Stimulated activated naive CD8-positive, alpha-beta T cell treated with anti-CD3 and anti-CD28 coated beads, Interleukin-15, amount 100 ng/mL, for 72 hours (primary cell): ENCODE data around the gene KAZN.

Source experiments
- ATAC-seq: fragments of 150-1000 bp; cut with Tn5 transposase; 2 replicates; pipeline ENCODE4 v1.10.0; 2021; ENCODE audit warnings: mild to moderate bottlenecking, moderate library complexity
- DNase-seq, 2 donors: peaks; one replicate each; pipeline ENCODE4 v3.0.0; 2021 to 2022
- H3K27ac Mint-ChIP-seq, 2 donors: one replicate each; pipeline ENCODE4 v1.8.0; 2022; ENCODE audit warnings: mild to moderate bottlenecking in 2 of 2, mixed read lengths in 2 of 2, moderate library complexity in 2 of 2
- H3K27me3 Mint-ChIP-seq: one replicate; pipeline ENCODE4 v1.8.0; 2022; ENCODE audit warnings: mixed read lengths
- H3K4me1 Mint-ChIP-seq: one replicate; pipeline ENCODE4 v1.8.0; 2022; ENCODE audit warnings: mild to moderate bottlenecking, mixed read lengths
- H3K4me3 Mint-ChIP-seq, 2 donors: one replicate each; pipeline ENCODE4 v1.8.0; 2022; ENCODE audit warnings: mild to moderate bottlenecking in 2 of 2, mixed read lengths in 2 of 2, moderate library complexity in 1 of 2
- H3K9me3 Mint-ChIP-seq, 2 donors: one replicate each; pipeline ENCODE4 v1.8.0; 2022; ENCODE audit warnings: mixed read lengths in 2 of 2

Gene KAZN

DNA sequence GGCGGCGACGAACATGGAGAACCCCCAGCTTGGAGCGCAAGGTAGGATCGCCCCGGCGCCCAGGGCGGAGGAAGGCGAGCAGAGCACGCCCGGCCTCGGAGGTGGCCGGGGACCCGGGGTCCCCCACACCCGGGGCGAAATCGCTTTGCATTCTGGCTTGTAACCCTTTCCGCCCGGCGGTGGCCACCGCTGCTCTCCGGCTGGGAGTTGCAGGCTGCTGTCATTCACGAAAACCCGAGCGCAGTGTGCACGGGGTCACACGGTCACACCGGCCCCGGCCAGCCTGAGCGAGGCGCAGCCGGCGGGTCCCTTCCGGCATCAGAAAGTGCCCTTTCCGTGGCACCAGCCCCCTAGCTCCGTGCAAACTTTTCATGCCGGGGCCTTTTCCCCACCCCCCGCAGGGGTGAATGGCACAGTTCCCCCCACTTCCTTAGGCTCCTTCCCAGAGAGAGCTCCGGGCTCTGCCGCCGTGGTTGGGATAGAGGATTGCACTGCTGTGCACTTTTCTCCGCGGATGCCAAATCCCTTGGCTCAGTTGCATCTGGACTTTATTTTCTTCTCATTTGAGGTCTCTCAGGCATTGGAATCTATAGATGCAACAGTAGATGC, 802 bp downstream of the KAZN start:
- Mint-ChIP-seq H3K27me3 (peaks cover 82% of the 10 kb centered on the region), H3K27ac (no peak overlapping the region), H3K4me3 (peak overlapping the region; percentile 7 to 75), H3K9me3 (no peaks in the 10 kb centered on the region), H3K4me1 (peaks cover 21% of the 10 kb centered on the region)
- peak; percentile 52 for ATAC-seq
- no peak for DNase-seq

DNA sequence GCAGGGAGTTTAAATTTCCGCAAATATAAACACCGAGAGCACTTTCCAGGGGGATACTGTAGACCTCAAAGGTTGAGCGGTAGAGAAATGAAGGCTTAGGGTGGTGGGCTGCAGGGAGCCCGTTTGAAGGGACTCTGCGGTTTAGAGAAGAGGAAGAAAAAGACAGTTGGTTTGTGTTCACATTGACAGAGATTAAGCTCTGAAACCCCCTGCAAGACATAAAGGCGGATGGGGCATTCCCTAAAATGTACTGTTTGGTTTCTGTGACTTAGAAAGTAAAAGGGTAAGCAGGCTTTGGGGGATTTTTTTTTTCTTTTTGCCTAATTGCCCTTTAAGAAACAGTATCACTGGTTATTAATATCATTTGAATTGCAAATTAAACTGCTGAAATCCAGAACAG, 1.3 kb downstream of the KAZN start:
- Mint-ChIP-seq H3K27me3 (peaks cover 82% of the 10 kb centered on the region), H3K9me3 (no peaks in the 10 kb centered on the region), H3K4me3 (peak overlapping the region; percentile 7 to 75), H3K4me1 (peaks cover 21% of the 10 kb centered on the region), H3K27ac (no peak overlapping the region)
- DNase-seq (peak in 1 of 2 donors; percentile 15), ATAC-seq (peak; percentile 83)

DNA sequence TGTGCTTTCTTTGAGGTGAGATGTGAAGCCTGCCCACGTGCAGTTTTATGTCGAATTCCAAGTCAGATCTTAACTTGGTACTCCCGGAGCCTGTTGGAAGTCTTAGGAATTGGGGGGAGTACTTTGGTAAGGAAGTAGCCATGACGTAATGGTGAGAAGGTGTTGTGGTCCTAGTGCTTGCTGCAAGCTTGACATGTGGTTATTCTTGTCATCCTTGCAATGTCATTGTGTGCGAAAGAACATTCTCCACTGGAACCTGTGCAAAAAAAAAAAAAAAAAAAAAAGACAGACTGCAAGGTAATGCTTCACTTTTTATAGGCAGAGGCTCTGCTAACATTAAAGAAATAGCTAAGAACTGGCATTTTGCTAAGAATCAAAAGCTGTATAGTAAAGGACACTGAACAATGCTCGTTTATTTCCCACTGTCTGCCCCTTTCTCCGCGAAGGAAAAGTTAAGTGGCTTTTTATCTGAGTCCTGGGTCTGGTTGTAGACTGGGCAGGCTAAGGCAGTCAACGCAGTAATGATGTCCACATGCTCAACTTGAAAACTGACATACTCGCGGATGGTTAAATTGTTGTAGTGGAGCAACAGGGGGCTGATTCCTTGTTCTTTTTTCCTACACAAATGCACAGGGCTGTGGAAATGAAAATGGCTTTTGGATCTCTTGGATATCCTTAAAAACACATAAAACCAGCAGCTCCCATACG, 2.1 kb downstream of the KAZN start:
- peaks cover 21% of the 10 kb centered on the region for H3K4me1 Mint-ChIP-seq
- H3K27me3 Mint-ChIP-seq: peaks cover 82% of the 10 kb centered on the region
- no peak overlapping the region for H3K4me3 Mint-ChIP-seq
- DNase-seq: no peak
- no peak overlapping the region for H3K27ac Mint-ChIP-seq
- no peaks in the 10 kb centered on the region for H3K9me3 Mint-ChIP-seq
- peak; percentile 49 for ATAC-seq

DNA sequence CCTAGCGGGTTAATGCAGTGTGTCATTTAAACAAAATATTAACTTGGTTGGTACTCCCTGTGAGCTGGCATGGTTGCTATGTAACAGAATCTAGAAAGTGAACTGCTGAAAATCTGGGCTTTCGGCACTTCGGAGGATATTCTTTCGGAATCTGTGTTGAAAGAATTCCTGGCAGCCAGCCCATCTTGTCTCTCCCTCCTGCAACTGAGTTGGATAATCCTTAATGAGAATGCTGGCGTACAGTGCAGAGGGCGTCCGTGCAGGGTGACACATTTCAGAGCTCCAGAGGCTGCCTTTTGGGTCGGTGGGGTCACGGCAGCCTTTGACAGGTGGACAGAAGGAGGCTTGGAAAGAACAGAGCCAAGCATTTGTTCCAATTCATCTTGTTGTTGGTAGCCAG, 3.7 kb downstream of the KAZN start:
- Mint-ChIP-seq H3K27ac (no peak overlapping the region), H3K4me1 (peaks cover 21% of the 10 kb centered on the region), H3K4me3 (no peak overlapping the region), H3K9me3 (no peaks in the 10 kb centered on the region), H3K27me3 (peaks cover 75% of the 10 kb centered on the region)
- ATAC-seq: no peak
- no peak for DNase-seq

DNA sequence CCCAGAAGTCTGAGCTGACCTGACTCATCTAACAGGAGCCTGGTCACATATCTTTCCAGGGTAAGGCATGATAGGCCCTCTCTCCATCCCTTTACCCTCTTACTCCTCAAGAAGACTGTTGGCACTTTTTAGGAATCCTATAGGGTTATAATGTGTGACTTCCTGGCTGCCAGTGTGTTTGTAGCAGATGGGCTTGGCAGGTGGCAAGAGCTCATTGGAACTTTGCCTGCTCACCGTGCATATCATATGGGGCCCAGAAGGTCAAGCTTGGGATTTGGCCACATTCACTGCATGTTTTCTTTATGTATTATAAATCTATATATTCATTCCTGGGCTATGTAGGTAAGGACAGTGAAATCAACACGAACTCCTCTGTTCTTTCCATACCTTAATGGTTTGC, 5.2 kb downstream of the KAZN start:
- H3K27ac Mint-ChIP-seq: no peak overlapping the region
- no peaks in the 10 kb centered on the region for H3K9me3 Mint-ChIP-seq
- H3K4me1 Mint-ChIP-seq: peaks cover 15% of the 10 kb centered on the region
- no peak for ATAC-seq
- peaks cover 60% of the 10 kb centered on the region for H3K27me3 Mint-ChIP-seq
- no peak for DNase-seq
- no peak overlapping the region for H3K4me3 Mint-ChIP-seq

DNA sequence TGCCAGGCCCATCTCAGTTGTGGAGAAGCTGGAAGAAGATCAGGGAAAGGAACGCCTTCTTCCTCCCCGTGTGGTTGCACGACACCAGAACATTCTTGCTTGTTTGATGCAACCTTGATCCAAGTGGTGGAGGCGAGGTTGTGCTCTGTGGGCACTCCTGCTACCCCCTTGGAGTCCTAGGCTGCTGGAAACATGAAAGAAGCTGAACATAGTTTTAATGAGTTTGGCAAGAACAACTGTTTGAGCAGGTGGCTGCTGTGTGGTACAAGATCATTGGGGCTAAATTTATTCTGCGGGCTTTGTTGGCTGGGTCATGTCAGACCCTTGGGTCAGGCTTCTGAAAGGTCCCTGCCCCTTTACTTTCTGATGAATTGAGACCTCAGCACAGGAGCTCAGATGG, 5.9 kb downstream of the KAZN start:
- peaks cover 52% of the 10 kb centered on the region for H3K27me3 Mint-ChIP-seq

DNA sequence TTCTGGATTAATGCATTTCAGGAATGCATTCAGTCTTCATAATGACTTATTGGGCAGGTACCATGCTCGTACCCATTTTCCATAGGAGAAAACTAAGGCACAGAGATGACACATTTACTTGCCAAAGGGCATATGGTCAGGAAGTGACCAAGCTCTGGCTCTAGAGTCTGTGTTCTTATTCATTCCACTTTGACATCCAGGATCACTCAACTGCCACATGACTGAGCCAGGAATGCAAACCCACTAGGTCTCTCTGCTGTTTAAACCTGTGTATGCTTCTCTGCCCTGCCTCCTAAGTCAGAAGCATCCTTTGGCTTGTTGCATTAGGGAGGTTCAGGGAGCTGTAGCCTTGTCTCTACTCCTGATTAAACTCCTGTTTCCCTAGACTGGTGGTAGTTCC, 7.5 kb downstream of the KAZN start:
- ATAC-seq (no peak), DNase-seq (no peak)
- Mint-ChIP-seq H3K4me1 (no peaks in the 10 kb centered on the region), H3K27me3 (peaks cover 37% of the 10 kb centered on the region), H3K9me3 (no peaks in the 10 kb centered on the region), H3K4me3 (no peak overlapping the region), H3K27ac (no peak overlapping the region)

More for the DNA sequence above, 5.9 kb downstream of the KAZN start:
- Mint-ChIP-seq H3K9me3 (no peaks in the 10 kb centered on the region), H3K4me1 (peaks cover 12% of the 10 kb centered on the region), H3K4me3 (no peak overlapping the region), H3K27ac (no peak overlapping the region)
- ATAC-seq: no peak
- DNase-seq: no peak

DNA sequence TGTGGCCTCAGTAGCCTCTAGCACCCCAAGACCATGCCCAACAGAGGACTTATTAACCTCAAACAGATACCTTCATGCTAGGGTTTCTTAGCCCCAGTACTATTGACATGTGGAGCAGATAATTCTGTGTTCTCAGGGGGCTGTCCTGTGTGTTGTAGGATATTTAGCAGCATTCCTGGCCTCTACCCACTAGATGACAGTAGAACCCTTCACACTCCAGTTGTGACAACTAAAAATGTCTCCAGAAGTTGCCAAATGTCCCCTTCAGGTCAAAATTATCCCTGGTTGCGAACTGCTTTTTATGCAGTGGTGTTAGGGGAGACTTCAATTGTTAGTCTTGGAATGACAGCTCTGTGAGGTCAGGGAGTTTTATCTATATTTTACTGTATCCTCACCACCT, 8.1 kb downstream of the KAZN start:
- H3K4me1 Mint-ChIP-seq: no peaks in the 10 kb centered on the region
- no peaks in the 10 kb centered on the region for H3K9me3 Mint-ChIP-seq
- no peak overlapping the region for H3K27ac Mint-ChIP-seq
- ATAC-seq (no peak), DNase-seq (no peak)
- peaks cover 30% of the 10 kb centered on the region for H3K27me3 Mint-ChIP-seq
- no peak overlapping the region for H3K4me3 Mint-ChIP-seq

DNA sequence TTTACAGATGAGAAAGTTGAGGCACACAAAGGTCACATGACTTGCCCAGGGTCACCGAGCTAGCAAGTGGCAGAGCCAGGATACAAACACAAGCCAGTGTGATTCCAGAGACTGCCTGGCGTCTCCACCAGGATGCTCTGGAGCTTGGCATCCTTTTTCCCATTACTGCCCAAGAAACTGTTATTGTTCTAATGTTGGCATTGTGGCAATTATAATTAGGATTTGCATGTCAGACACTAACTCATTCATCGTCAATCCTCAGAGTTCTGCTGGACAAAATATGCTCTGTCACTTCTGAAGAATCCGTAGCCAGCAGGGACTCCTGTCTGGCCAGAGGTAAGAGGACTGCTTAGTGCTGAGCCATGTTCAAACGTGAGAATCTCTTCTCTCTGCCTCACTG, 8.8 kb downstream of the KAZN start:
- ATAC-seq (no peak), DNase-seq (no peak)
- Mint-ChIP-seq H3K4me1 (no peaks in the 10 kb centered on the region), H3K4me3 (no peak overlapping the region), H3K27me3 (peaks cover 29% of the 10 kb centered on the region), H3K9me3 (no peaks in the 10 kb centered on the region), H3K27ac (no peak overlapping the region)

DNA sequence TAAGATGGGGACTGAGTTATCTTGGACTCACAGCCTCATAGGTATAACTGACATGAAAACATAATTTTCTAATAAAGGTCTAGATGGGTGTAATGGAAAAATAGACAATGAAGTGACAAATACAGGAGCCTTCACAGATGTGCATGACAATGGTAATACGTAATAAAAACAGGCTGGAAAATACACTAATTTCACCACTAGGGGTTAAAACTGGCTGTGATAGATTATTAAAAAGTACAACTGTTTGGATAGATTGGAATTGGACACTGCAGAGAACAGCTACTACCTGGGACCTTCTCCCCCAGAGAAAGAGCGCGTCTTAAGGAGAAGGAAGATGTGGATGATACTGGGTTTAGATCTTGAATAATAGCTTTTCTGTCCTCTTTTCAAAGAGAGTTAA, 9.8 kb downstream of the KAZN start:
- Mint-ChIP-seq H3K27ac (no peak overlapping the region), H3K27me3 (peaks cover 20% of the 10 kb centered on the region), H3K9me3 (no peaks in the 10 kb centered on the region), H3K4me1 (no peaks in the 10 kb centered on the region), H3K4me3 (no peak overlapping the region)
- DNase-seq (no peak), ATAC-seq (no peak)

DNA sequence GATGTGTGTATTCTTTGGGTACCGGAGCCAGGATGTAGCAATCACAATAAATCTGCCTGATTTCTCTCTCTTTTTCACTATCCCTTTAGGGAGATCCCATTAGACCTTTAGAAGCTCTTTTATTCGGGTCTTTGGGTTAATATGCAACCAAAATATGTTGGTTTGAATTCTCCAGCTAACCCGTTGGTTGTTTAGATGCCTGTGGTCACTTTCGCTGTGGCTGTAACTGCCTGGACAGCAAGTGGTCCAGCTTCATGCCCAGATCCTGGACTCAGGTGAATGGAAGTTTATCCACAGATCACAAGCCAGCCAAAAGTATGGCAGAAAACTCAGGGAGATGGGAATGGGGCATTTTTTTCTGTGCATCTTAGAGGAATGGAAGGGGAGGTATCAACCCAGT, 12.3 kb downstream of the KAZN start:
- Mint-ChIP-seq H3K4me3 (no peak overlapping the region), H3K27ac (no peak overlapping the region), H3K27me3 (peaks cover 29% of the 10 kb centered on the region), H3K4me1 (no peaks in the 10 kb centered on the region), H3K9me3 (peaks cover 0 to 7% of the 10 kb centered on the region in 2 donors)
- ATAC-seq: no peak
- no peak for DNase-seq

DNA sequence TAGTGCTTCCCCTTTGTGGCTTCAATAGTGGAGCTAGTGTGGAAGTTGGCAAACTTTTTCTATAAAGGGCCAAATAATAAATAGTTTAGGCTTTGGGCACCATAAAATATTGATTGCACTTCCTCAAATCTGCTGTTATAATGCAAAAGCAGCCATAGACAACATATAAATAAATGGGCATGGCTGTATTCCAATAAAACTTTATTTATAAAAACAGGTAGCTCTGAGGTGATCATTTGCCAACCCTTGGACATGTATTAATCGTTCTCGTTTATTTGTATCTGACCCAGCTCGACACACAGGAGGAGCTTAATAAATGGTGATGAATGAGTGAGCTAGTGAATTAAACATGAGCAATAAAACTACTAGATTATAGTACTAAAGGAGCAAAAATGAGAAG, 13.3 kb downstream of the KAZN start:
- Mint-ChIP-seq H3K4me3 (no peak overlapping the region), H3K27me3 (peaks cover 20% of the 10 kb centered on the region), H3K27ac (no peak overlapping the region), H3K4me1 (no peaks in the 10 kb centered on the region), H3K9me3 (peaks cover 0 to 7% of the 10 kb centered on the region in 2 donors)
- DNase-seq: no peak
- no peak for ATAC-seq

DNA sequence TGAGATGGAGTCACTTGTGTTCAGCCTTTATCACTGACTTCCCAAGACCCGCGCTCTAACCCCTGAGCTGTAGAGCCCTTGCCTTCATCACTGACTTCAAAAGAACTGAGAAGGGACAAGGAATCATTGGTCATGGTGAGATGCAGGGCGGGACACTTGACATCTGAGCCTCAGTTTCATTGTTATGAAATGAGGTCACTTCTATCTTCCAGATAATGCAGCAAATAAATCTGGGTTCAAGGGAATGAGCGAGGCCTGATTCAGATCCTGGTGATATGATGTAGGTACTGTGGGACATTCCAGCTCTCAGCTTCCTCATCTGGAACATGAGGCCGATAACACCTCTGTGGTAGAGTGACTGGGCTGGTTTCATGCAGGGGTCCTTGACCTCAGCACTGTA, 13.8 kb downstream of the KAZN start:
- Mint-ChIP-seq H3K27me3 (peaks cover 20% of the 10 kb centered on the region), H3K9me3 (peaks cover 0 to 7% of the 10 kb centered on the region in 2 donors), H3K4me3 (no peak overlapping the region), H3K4me1 (no peaks in the 10 kb centered on the region), H3K27ac (no peak overlapping the region)
- no peak for DNase-seq
- ATAC-seq: no peak

DNA sequence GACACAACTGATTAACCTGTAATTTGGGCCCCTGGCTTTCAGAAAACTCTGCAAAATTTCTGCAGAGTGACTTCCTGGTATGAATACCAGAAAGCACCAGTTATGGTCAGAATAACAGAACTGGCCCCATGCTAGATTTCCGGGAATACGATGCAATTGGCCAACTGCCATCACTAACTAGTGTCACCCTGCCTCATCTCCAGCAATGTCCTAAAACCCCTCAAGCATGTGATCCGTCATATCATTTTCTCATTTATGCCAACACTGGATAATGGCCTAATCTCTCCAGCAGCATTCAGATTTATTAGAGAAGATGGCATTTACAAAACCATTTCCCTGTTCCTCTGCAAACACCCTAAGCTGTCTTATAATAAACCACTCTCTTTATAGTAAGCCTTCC, 15.4 kb downstream of the KAZN start:
- no peak for DNase-seq

DNA sequence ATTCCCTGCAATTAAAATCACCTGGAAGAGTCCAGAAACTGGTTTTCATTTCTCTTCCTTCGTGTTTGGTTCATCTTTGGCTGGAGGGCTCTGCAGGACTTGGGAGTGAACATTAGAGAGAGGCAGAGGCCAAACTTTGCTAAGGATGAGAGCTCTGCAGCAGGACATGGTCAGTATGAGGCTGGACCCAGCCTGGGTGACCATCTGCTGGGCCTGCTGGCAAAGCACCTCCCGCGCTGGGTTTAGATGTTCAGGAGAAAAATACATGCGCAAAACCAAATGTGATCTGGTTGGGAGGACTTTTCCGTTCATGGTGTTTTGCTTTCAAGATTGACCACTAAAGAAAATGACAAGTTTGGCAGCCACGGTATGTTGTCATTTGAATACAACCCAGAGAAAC, 15.9 kb downstream of the KAZN start:
- no peak for DNase-seq
- peaks cover 20% of the 10 kb centered on the region for H3K27me3 Mint-ChIP-seq
- H3K4me3 Mint-ChIP-seq: no peak overlapping the region
- no peak overlapping the region for H3K27ac Mint-ChIP-seq
- peaks cover 0 to 20% of the 10 kb centered on the region in 2 donors for H3K9me3 Mint-ChIP-seq
- no peaks in the 10 kb centered on the region for H3K4me1 Mint-ChIP-seq
- ATAC-seq: no peak

More for the DNA sequence above, 15.4 kb downstream of the KAZN start:
- H3K4me3 Mint-ChIP-seq: no peak overlapping the region
- H3K4me1 Mint-ChIP-seq: no peaks in the 10 kb centered on the region
- H3K27ac Mint-ChIP-seq: no peak overlapping the region
- H3K9me3 Mint-ChIP-seq: peaks cover 0 to 19% of the 10 kb centered on the region in 2 donors
- ATAC-seq: no peak
- H3K27me3 Mint-ChIP-seq: peaks cover 20% of the 10 kb centered on the region

DNA sequence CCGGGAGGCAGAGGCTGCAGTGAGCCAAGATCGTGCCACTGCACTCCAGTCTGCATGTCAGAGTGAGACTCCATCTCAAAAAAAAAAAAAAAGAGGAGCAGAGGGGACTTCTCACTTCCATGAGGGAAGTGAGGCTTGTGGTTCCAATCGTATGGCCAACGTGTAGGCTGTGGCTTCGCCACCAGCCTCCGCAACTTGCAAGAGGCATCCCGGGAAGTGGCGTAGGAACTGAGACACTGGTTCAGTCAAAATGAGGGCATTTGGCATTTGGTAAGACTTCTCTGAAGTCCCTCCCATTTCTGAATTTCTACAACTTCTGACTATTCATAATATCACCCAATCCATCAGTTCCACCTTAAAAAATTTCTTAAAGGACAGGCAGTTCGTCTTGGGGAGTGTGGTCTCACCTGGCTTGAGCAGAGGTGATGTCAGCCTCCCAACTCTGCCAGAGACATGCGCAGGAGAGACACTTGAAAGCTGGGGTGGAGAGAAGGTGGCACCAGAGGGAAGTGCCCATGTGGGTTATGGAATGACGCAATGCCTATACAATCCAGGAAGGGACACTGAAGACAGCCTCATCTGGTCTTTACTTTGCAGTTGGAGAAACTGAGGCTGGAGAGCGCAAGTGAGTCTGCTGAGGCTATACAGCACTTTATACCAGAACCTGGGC, 17.2 kb downstream of the KAZN start:
- H3K4me3 Mint-ChIP-seq: no peak overlapping the region
- H3K9me3 Mint-ChIP-seq: peaks cover 4 to 27% of the 10 kb centered on the region in 2 donors
- H3K27ac Mint-ChIP-seq: no peak overlapping the region
- peaks cover 20% of the 10 kb centered on the region for H3K27me3 Mint-ChIP-seq
- no peak for DNase-seq
- ATAC-seq: no peak
- H3K4me1 Mint-ChIP-seq: no peaks in the 10 kb centered on the region
